H1 (cell line): ENCODE measurements around the gene UBD. TPM values are rescaled to one million over a fixed set of nuclear protein-coding genes. Genes with fewer than 3 reads are reported as not detected.

Experiments used
- CTCF ChIA-PET: fragments of 300-600 bp; sonication (Branson Sonifier 250); formaldehyde crosslinking; loops from one replicate; lab custom pipeline; 2021; ENCODE audit not compliant: partially characterized antibody; lab: Charles Lee
- POLR2A ChIA-PET: fragments of 300-600 bp; sonication (Branson Sonifier 250); formaldehyde crosslinking; loops from one replicate; lab custom pipeline; 2021; ENCODE audit warnings: inconsistent platforms; ENCODE audit not compliant: partially characterized antibody; lab: Charles Lee
- DNase-seq, 2 experiments: peaks; one replicate each; pipeline versions ENCODE4 v3.0.0 to v3.0.0-alpha.2; 2010 to 2022; ENCODE audit warnings: low spot score in 2 of 2, low read depth in 1 of 2, mixed read lengths in 1 of 2
- FAIRE-seq: peaks from 2 replicates; lab custom pipeline; 2011; peaks lifted over from hg19 to GRCh38; lab: Jason Lieb, UNC
- H2AFZ ChIP-seq: 2 replicates; pipeline ENCODE4 v1.8.1; 2012; ENCODE audit warnings: low read length, inconsistent platforms
- H2AK5ac ChIP-seq: 2 replicates; pipeline ENCODE4 v1.6.1; 2013; ENCODE audit warnings: low read depth, low read length
- H2BK120ac ChIP-seq: replicated peaks from 2 replicates; pipeline ENCODE3; 2013; ENCODE audit warnings: low read depth, low read length, inconsistent platforms
- H2BK12ac ChIP-seq: 2 replicates; pipeline ENCODE4 v1.6.1; 2013; ENCODE audit warnings: low read depth, low read length
- H2BK15ac ChIP-seq: 2 replicates; pipeline ENCODE4 v1.6.1; 2013; ENCODE audit warnings: low read length
- H2BK20ac ChIP-seq: 2 replicates; pipeline ENCODE4 v1.6.1; 2013; ENCODE audit warnings: low read length
- H2BK5ac ChIP-seq: 2 replicates; pipeline ENCODE4 v1.6.1; 2013; ENCODE audit warnings: low read depth, low read length
- H3K14ac ChIP-seq: 2 replicates; pipeline ENCODE4 v1.6.1; 2013; ENCODE audit warnings: inconsistent platforms; ENCODE audit not compliant: insufficient read length
- H3K18ac ChIP-seq: 2 replicates; pipeline ENCODE4 v1.6.1; 2013; ENCODE audit warnings: low read length; ENCODE audit errors: extremely low read depth
- H3K23ac ChIP-seq: 2 replicates; pipeline ENCODE4 v1.6.1; 2013; ENCODE audit warnings: inconsistent platforms; ENCODE audit not compliant: insufficient read length
- H3K23me2 ChIP-seq: 2 replicates; pipeline ENCODE4 v1.6.1; 2013; ENCODE audit warnings: low read depth, low read length
- H3K27ac ChIP-seq: 2 replicates; pipeline ENCODE4 v1.6.1; 2011; ENCODE audit warnings: low read depth, low read length, inconsistent platforms
- H3K27me3 ChIP-seq, 4 experiments: replicated peaks in 1 of 4; 1 replicate in 1 of 4; 2 replicates in 3 of 4; pipeline versions ENCODE4 v1.6.1 to v1.8.1; 2011 to 2013; ENCODE audit warnings: low read length in 3 of 4, mild to moderate bottlenecking in 3 of 4, inconsistent platforms in 2 of 4, mixed read lengths in 2 of 4, moderate library complexity in 1 of 4; ENCODE audit not compliant: control insufficient read depth in 3 of 4, insufficient read depth in 3 of 4; ENCODE audit errors: extremely low read depth in 1 of 4
- H3K36me3 ChIP-seq, 4 experiments: 2 replicates each; pipeline versions ENCODE4 v1.6.1 to v1.8.1; 2011 to 2013; ENCODE audit warnings: mild to moderate bottlenecking in 4 of 4, low read length in 3 of 4, moderate library complexity in 2 of 4, control low read depth in 1 of 4, inconsistent platforms in 1 of 4; ENCODE audit not compliant: insufficient read depth in 4 of 4, control insufficient read depth in 2 of 4
- H3K4ac ChIP-seq: replicated peaks from 2 replicates; pipeline ENCODE3; 2013; ENCODE audit warnings: low read length, low read depth, mixed read lengths, inconsistent platforms; ENCODE audit not compliant: insufficient read length
- H3K4me1 ChIP-seq, 4 experiments: replicated peaks in 1 of 4; 1 replicate in 1 of 4; 2 replicates in 3 of 4; pipeline versions ENCODE4 v1.6.1 to v1.8.1; 2011 to 2013; ENCODE audit warnings: low read length in 3 of 4, inconsistent platforms in 2 of 4, mixed read lengths in 1 of 4; ENCODE audit not compliant: insufficient read depth in 4 of 4, control insufficient read depth in 3 of 4
- H3K4me2 ChIP-seq, 2 experiments: 2 replicates each; pipeline versions ENCODE4 v1.6.1 to v1.8.1; 2011 to 2013; ENCODE audit warnings: low read depth in 2 of 2, low read length in 2 of 2, control low read depth in 1 of 2, inconsistent platforms in 1 of 2, mild to moderate bottlenecking in 1 of 2; ENCODE audit not compliant: insufficient read depth in 1 of 2
- H3K4me3 ChIP-seq, 4 experiments: fragments of 200-600, 300-600 bp in 1 of 4; sonication (generic), shearing (Covaris generic), sonication (Bioruptor Twin) in 1 of 4; 2 replicates each; pipeline versions ENCODE4 v1.5.1 to v1.8.1; 2011 to 2016; ENCODE audit warnings: low read length in 4 of 4, low read depth in 3 of 4, control low read depth in 2 of 4, inconsistent platforms in 2 of 4, mild to moderate bottlenecking in 2 of 4, mixed read lengths in 1 of 4, moderate library complexity in 1 of 4; ENCODE audit not compliant: insufficient read depth in 2 of 4; ENCODE audit errors: extremely low read depth in 1 of 4
- H3K56ac ChIP-seq: replicated peaks from 2 replicates; pipeline ENCODE3; 2013; ENCODE audit warnings: low read depth, mild to moderate bottlenecking, mixed read lengths, low read length, inconsistent platforms; ENCODE audit not compliant: insufficient read length
- H3K79me1 ChIP-seq: 2 replicates; pipeline ENCODE4 v1.6.1; 2013; ENCODE audit warnings: low read depth, low read length, control low read depth
- H3K79me2 ChIP-seq, 2 experiments: 2 replicates each; pipeline versions ENCODE4 v1.6.1 to v1.8.1; 2012 to 2013; ENCODE audit warnings: low read length in 2 of 2, mild to moderate bottlenecking in 2 of 2, inconsistent platforms in 1 of 2; ENCODE audit not compliant: insufficient read depth in 2 of 2, control insufficient read depth in 1 of 2
- H3K9ac ChIP-seq, 4 experiments: replicated peaks in 1 of 4; 1 replicate in 1 of 4; 2 replicates in 3 of 4; pipeline versions ENCODE4 v1.6.1 to v1.8.1; 2011 to 2013; ENCODE audit warnings: low read depth in 3 of 4, low read length in 3 of 4, control low read depth in 2 of 4, mild to moderate bottlenecking in 2 of 4, moderate library complexity in 2 of 4, inconsistent platforms in 1 of 4; ENCODE audit errors: extremely low read depth in 1 of 4
- H3K9me3 ChIP-seq, 2 experiments: 2 replicates each; pipeline versions ENCODE4 v1.6.1 to v1.8.1; 2012 to 2013; ENCODE audit warnings: mild to moderate bottlenecking in 2 of 2, moderate library complexity in 2 of 2, control low read depth in 1 of 2, inconsistent platforms in 1 of 2, low read depth in 1 of 2, low read length in 1 of 2, mixed read lengths in 1 of 2; ENCODE audit not compliant: insufficient read depth in 2 of 2
- H4K20me1 ChIP-seq, 2 experiments: replicated peaks in 1 of 2; 2 replicates each; pipeline versions ENCODE3 to v1.8.1; 2011 to 2013; ENCODE audit warnings: inconsistent platforms in 2 of 2, low read length in 2 of 2, mild to moderate bottlenecking in 1 of 2; ENCODE audit not compliant: insufficient read depth in 2 of 2, control insufficient read depth in 1 of 2
- H4K5ac ChIP-seq: 2 replicates; pipeline ENCODE4 v1.6.1; 2013; ENCODE audit warnings: low read length, low read depth, mixed read lengths, inconsistent platforms; ENCODE audit not compliant: insufficient read length
- H4K8ac ChIP-seq: 2 replicates; pipeline ENCODE4 v1.8.0; 2013; ENCODE audit warnings: mild to moderate bottlenecking, moderate library complexity, low read length, inconsistent platforms; ENCODE audit not compliant: insufficient read depth; ENCODE audit errors: extremely low read depth
- H4K91ac ChIP-seq: replicated peaks from 2 replicates; pipeline ENCODE3; 2013; ENCODE audit warnings: low read length, mixed read lengths, inconsistent platforms; ENCODE audit not compliant: insufficient read length
- CBX5 ChIP-seq: fragments of 300-800, 300-1000 bp; sonication (generic); IDR thresholded peaks from 2 replicates; pipeline ENCODE4 v1.7.1; 2016; ENCODE audit warnings: antibody characterized with exemption, low read length, low read depth
- CHD1 ChIP-seq: IDR thresholded peaks from 2 replicates; pipeline ENCODE4 v1.6.1; 2012; ENCODE audit warnings: low read depth, low read length, improper control_type of control experiment
- CREB1 ChIP-seq: IDR thresholded peaks from 2 replicates; pipeline ENCODE4 v1.6.1; 2012; ENCODE audit warnings: inconsistent platforms
- CTCF ChIP-seq, 3 experiments: IDR thresholded peaks; 1 replicate in 2 of 3; 2 replicates in 1 of 3; pipeline versions ENCODE4 v1.5.1 to v1.6.1; 2011; ENCODE audit warnings: low read length in 3 of 3, mild to moderate bottlenecking in 3 of 3, inconsistent platforms in 2 of 3, low read depth in 1 of 3, moderate library complexity in 1 of 3; ENCODE audit not compliant: insufficient read depth in 1 of 3; ENCODE audit errors: control extremely low read depth in 1 of 3
- POU5F1 ChIP-seq: IDR thresholded peaks from 2 replicates; pipeline ENCODE4 v1.6.1; 2011; ENCODE audit warnings: low read depth, mild to moderate bottlenecking, low read length, moderate library complexity
- RXRA ChIP-seq: IDR thresholded peaks from 2 replicates; pipeline ENCODE4 v1.6.1; 2011; ENCODE audit warnings: low read depth, mild to moderate bottlenecking, low read length, moderate library complexity; ENCODE audit not compliant: insufficient read depth
- SAP30 ChIP-seq: fragments of 300-600 bp; sonication (generic); IDR thresholded peaks from 2 replicates; pipeline ENCODE4 v1.7.1; 2012; ENCODE audit warnings: low read length, moderate library complexity, mild to moderate bottlenecking, inconsistent platforms; ENCODE audit not compliant: insufficient read depth, insufficient replicate concordance
- SP1 ChIP-seq: IDR thresholded peaks from 2 replicates; pipeline ENCODE4 v1.6.1; 2011; ENCODE audit warnings: low read depth, low read length
- TAF1 ChIP-seq: IDR thresholded peaks from 2 replicates; pipeline ENCODE4 v1.6.1; 2011; ENCODE audit warnings: mild to moderate bottlenecking, low read depth, low read length
- TCF12 ChIP-seq: IDR thresholded peaks from 2 replicates; pipeline ENCODE4 v1.6.1; 2011; ENCODE audit warnings: low read depth, mild to moderate bottlenecking, low read length
- WGBS, 2 experiments: shearing (Covaris generic) in 1 of 2; methylation state at CpG; one replicate each; pipeline versions ENCODE4 v1.1.6 to v1.1.7; 2013 to 2015; ENCODE audit warnings: low lambda C conversion rate in 2 of 2, mixed read lengths in 2 of 2, inconsistent platforms in 1 of 2, low coverage in 1 of 2, missing lambda C conversion rate in 1 of 2; ENCODE audit not compliant: insufficient replicate concordance in 2 of 2, insufficient coverage in 1 of 2, insufficient read length in 1 of 2; ENCODE audit errors: extremely low coverage in 1 of 2, missing lambda C conversion rate in 1 of 2; 5-methylcytosine and 5-hydroxymethylcytosine counted together
- polyA plus RNA-seq, 7 experiments: library from polyadenylated mRNA; depleted of rRNA in 3 of 7; stranded (reverse) in 5 of 7; unstranded in 2 of 7; fragments of >200 nt in 5 of 7; fragments of 200-250 nt in 2 of 7; gene quantifications; 1 replicate in 5 of 7; 2 replicates in 1 of 7; 4 replicates in 1 of 7; pipeline versions ENCODE4 v1.2.1 to v1.2.3, GENCODE V29; 2011 to 2013; ENCODE audit warnings: missing spikeins in 2 of 7, mixed read lengths in 2 of 7
- total RNA-seq: library from RNA; stranded (reverse); fragmentation: NEBNext Ultra II Directional; extraction: Animal tissue kit (Norgen Biotek cat#: 25700); gene quantifications from 2 replicates; pipeline ENCODE4 v1.2.1, GENCODE V29; 2021

UBD gene
- total and polyA plus RNA-seq, 2 of the 8 experiments (the other 6 are each of a cell fraction or from before 2014, with no cell fraction given), result 0.23 TPM; not detected in 1

- Histone ChIP-seq H3K56ac (no peak overlapping the region), H3K79me2 (no peaks in the 10 kb centered on the region), H3K9ac (no peak overlapping the region), H3K36me3 (no peaks in the 10 kb centered on the region), H3K9me3 (no peaks in the 10 kb centered on the region), H4K5ac (no peak overlapping the region), H3K79me1 (no peaks in the 10 kb centered on the region), H2BK15ac (no peak overlapping the region), H4K20me1 (no peaks in the 10 kb centered on the region), H2BK12ac (no peak overlapping the region), H3K4me1 (no peaks in the 10 kb centered on the region), H3K4ac (no peak overlapping the region), H2AK5ac (no peak overlapping the region), H2BK120ac (no peak overlapping the region), H2BK5ac (no peak overlapping the region), H2BK20ac (no peak overlapping the region), H3K4me2 (no peak overlapping the region), H3K23me2 (no peaks in the 10 kb centered on the region), H3K18ac (no peak overlapping the region), H4K91ac (no peak overlapping the region), H3K27ac (no peak overlapping the region), H3K14ac (no peak overlapping the region), H2AFZ (no peak overlapping the region), H3K4me3 (no peak overlapping the region), H4K8ac (no peak overlapping the region), H3K23ac (no peak overlapping the region), H3K27me3 (no peaks in the 10 kb centered on the region; a peak in 1 of 7 replicates)
- no peak for TF ChIP-seq CREB1
- TF ChIP-seq SAP30, result no peak
- no peak for TF ChIP-seq TCF12
- TF ChIP-seq CHD1, result no peak
- TF ChIP-seq CTCF (IDR thresholded peaks at IDR 0.05; ENCODE audit: control extremely low read depth in 1 of 3, insufficient read depth in 1 of 3, low read depth in 1 of 3, low read length in 3 of 3), result no peak
- no peak for TF ChIP-seq CBX5
- no peak for TF ChIP-seq TAF1
- TF ChIP-seq POU5F1, result no peak
- no peak for TF ChIP-seq SP1
- TF ChIP-seq RXRA, result no peak
- CTCF ChIA-PET, result interaction anchor here (0.9 to 1.9 kb wide), 4 partner anchors 10 to 57 kb away, joined by 3 to 10 read pairs (median 3); no protein-coding TSS in a partner anchor
- no peak for FAIRE-seq
- POLR2A ChIA-PET, result no interaction called here
- WGBS, 2 experiments, result 79% methylated on average over 3 of the region's 3 CpGs; no CpG with 5 or more reads in 1 of the 2 experiments
- peak in 1 of 2 experiments; percentile 36 for DNase-seq
Measured at GRCh38 chr6:29531668-29532067, 27.9 kb downstream of the UBD start.
